Caco-2 (cell line): ENCODE measurements around the gene ZNF275. TPM values are rescaled to one million over a fixed set of nuclear protein-coding genes. Genes with fewer than 3 reads are reported as not detected.

Experiments
- BruUV-seq: library from RNA; stranded (reverse); fragments of 400-500 nt; replicated peaks from 2 replicates; lab custom pipeline; 2021; lab: Mats Ljungman, UMichigan
- CTCF ChIA-PET: fragments of 300-600 bp; sonication (Branson Sonifier 250); formaldehyde crosslinking; loops from one replicate; lab custom pipeline; 2022; ENCODE audit warnings: antibody characterized with exemption; lab: Charles Lee
- POLR2A ChIA-PET: fragments of 300-600 bp; sonication (Branson Sonifier 250); formaldehyde crosslinking; loops from one replicate; lab custom pipeline; 2022; ENCODE audit warnings: antibody characterized with exemption; lab: Charles Lee
- DNase-seq, 2 experiments: peaks; one replicate each; pipeline versions ENCODE4 v3.0.0 to v3.0.0-alpha.2; 2020 to 2022
- H3K27me3 ChIP-seq: replicated peaks from 2 replicates; pipeline ENCODE4 v1.6.0; 2011; ENCODE audit warnings: low read length; ENCODE audit not compliant: control insufficient read depth, insufficient read depth
- H3K36me3 ChIP-seq: 2 replicates; pipeline ENCODE4 v1.5.1; 2011; ENCODE audit warnings: low read length; ENCODE audit not compliant: control insufficient read depth, insufficient read depth
- H3K4me1 ChIP-seq: fragments of 250-450 bp; sonication (Bioruptor Pico); 2 replicates; pipeline ENCODE4 v1.5.1; 2020; ENCODE audit warnings: mild to moderate bottlenecking
- H3K4me3 ChIP-seq: 2 replicates; pipeline ENCODE4 v1.5.1; 2011; ENCODE audit warnings: low read depth, mild to moderate bottlenecking, control low read depth, low read length
- H3K9me3 ChIP-seq: fragments of 250-450 bp; sonication (Bioruptor Pico); 2 replicates; pipeline ENCODE4 v1.5.1; 2020; ENCODE audit warnings: mild to moderate bottlenecking, moderate library complexity
- H3K27ac Mint-ChIP-seq: one replicate; pipeline ENCODE4 v1.8.0; 2022; ENCODE audit warnings: mixed read lengths; ENCODE audit not compliant: unreplicated experiment
- H3K27me3 Mint-ChIP-seq: one replicate; pipeline ENCODE4 v1.8.0; 2022; ENCODE audit warnings: mixed read lengths; ENCODE audit not compliant: insufficient read depth, unreplicated experiment
- H3K36me3 Mint-ChIP-seq: one replicate; pipeline ENCODE4 v1.8.0; 2022; ENCODE audit warnings: mild to moderate bottlenecking, mixed read lengths; ENCODE audit not compliant: insufficient read depth, unreplicated experiment
- H3K4me1 Mint-ChIP-seq: one replicate; pipeline ENCODE4 v1.8.0; 2022; ENCODE audit warnings: low read depth, mixed read lengths; ENCODE audit not compliant: unreplicated experiment
- H3K4me3 Mint-ChIP-seq: one replicate; pipeline ENCODE4 v1.8.0; 2022; ENCODE audit warnings: mild to moderate bottlenecking, moderate library complexity, mixed read lengths; ENCODE audit not compliant: unreplicated experiment
- H3K9me3 Mint-ChIP-seq: one replicate; pipeline ENCODE4 v1.8.0; 2022; ENCODE audit warnings: mixed read lengths; ENCODE audit not compliant: unreplicated experiment
- CTCF ChIP-seq, 2 experiments: fragments of 200-600 bp in 1 of 2; IDR thresholded peaks; 1 replicate in 1 of 2; 2 replicates in 1 of 2; pipeline versions ENCODE4 v1.5.1 to v1.8.0; 2011 to 2022; ENCODE audit warnings: antibody characterized with exemption in 1 of 2, control low read depth in 1 of 2, inconsistent platforms in 1 of 2, low read depth in 1 of 2, low read length in 1 of 2, mild to moderate bottlenecking in 1 of 2, moderate library complexity in 1 of 2; ENCODE audit not compliant: insufficient read depth in 1 of 2, severe bottlenecking in 1 of 2, unreplicated experiment in 1 of 2
- intact Hi-C: fragments of 100-400 bp; cut with micrococcal nuclease; formaldehyde crosslinking; loops from one replicate; pipeline ENCODE4 v1.10.0; 2022; ENCODE audit not compliant: unreplicated experiment
- total RNA-seq: library from RNA; stranded (reverse); gene quantifications from 2 replicates; pipeline ENCODE4 v1.2.3, GENCODE V29; 2022

ZNF275 gene
- total RNA-seq, 1 experiment from 2014 or later = 5.6 TPM

GRCh38 chrX:153394612-153395011 lies 60.7 kb downstream of the ZNF275 start:
- Histone ChIP-seq H3K4me3 (no peak overlapping the region), H3K9me3 (no peaks in the 10 kb centered on the region), H3K27me3 (no peaks in the 10 kb centered on the region), H3K36me3 (no peaks in the 10 kb centered on the region), H3K4me1 (no peaks in the 10 kb centered on the region)
- Mint-ChIP-seq H3K9me3 (no peaks in the 10 kb centered on the region), H3K36me3 (no peaks in the 10 kb centered on the region), H3K4me1 (peaks cover 14% of the 10 kb centered on the region), H3K4me3 (no peak overlapping the region), H3K27me3 (no peaks in the 10 kb centered on the region), H3K27ac (peak overlapping the region; percentile 42)
- CTCF ChIA-PET = no interaction called here
- DNase-seq = no peak
- no peak for TF ChIP-seq CTCF (IDR thresholded peaks at IDR 0.05; ENCODE audit: insufficient read depth in 1 of 2, low read depth in 1 of 2, low read length in 1 of 2, severe bottlenecking in 1 of 2, unreplicated experiment in 1 of 2)
- POLR2A ChIA-PET = no interaction called here
- no TSS peak for BruUV-seq
- intact Hi-C loops = no loop called here

GRCh38 chrX:153395613-153396319 lies 61.8 kb downstream of the ZNF275 start:
- CTCF ChIA-PET = no interaction called here
- BruUV-seq = no TSS peak
- peaks cover 14% of the 10 kb centered on the region for H3K4me1 Mint-ChIP-seq
- POLR2A ChIA-PET = no interaction called here
- no peaks in the 10 kb centered on the region for H3K36me3 Mint-ChIP-seq
- H3K27ac Mint-ChIP-seq = no peak overlapping the region
- TF ChIP-seq CTCF (IDR thresholded peaks at IDR 0.05; ENCODE audit: insufficient read depth in 1 of 2, low read depth in 1 of 2, low read length in 1 of 2, severe bottlenecking in 1 of 2, unreplicated experiment in 1 of 2) = no peak
- no peaks in the 10 kb centered on the region for H3K27me3 Mint-ChIP-seq
- H3K9me3 Mint-ChIP-seq = no peaks in the 10 kb centered on the region
- Histone ChIP-seq H3K27me3 (no peaks in the 10 kb centered on the region), H3K4me3 (no peak overlapping the region), H3K4me1 (no peaks in the 10 kb centered on the region), H3K36me3 (no peaks in the 10 kb centered on the region), H3K9me3 (no peaks in the 10 kb centered on the region)
- intact Hi-C loops = no loop called here
- no peak for DNase-seq
- no peak overlapping the region for H3K4me3 Mint-ChIP-seq

GRCh38 chrX:153396320-153397195 lies 62.6 kb downstream of the ZNF275 start:
- H3K4me3 Mint-ChIP-seq = no peak overlapping the region
- POLR2A ChIA-PET = no interaction called here
- no peaks in the 10 kb centered on the region for H3K9me3 ChIP-seq
- H3K36me3 Mint-ChIP-seq = no peaks in the 10 kb centered on the region
- TF ChIP-seq CTCF (IDR thresholded peaks at IDR 0.05; ENCODE audit: insufficient read depth in 1 of 2, low read depth in 1 of 2, low read length in 1 of 2, severe bottlenecking in 1 of 2, unreplicated experiment in 1 of 2) = no peak
- H3K4me1 Mint-ChIP-seq = peaks cover 14% of the 10 kb centered on the region
- CTCF ChIA-PET = no interaction called here
- no TSS peak for BruUV-seq
- H3K9me3 Mint-ChIP-seq = no peaks in the 10 kb centered on the region
- H3K4me1 ChIP-seq = no peaks in the 10 kb centered on the region
- H3K27me3 ChIP-seq = no peaks in the 10 kb centered on the region
- H3K27me3 Mint-ChIP-seq = no peaks in the 10 kb centered on the region
- H3K36me3 ChIP-seq = no peaks in the 10 kb centered on the region
- no peak overlapping the region for H3K27ac Mint-ChIP-seq
- no peak overlapping the region for H3K4me3 ChIP-seq
- DNase-seq = no peak
- intact Hi-C loops = no loop called here
